HepG2 (cell line): ENCODE measurements around the gene SLC22A23. TPM values are rescaled to one million over a fixed set of nuclear protein-coding genes. Genes with fewer than 3 reads are reported as not detected.

Experiments
- ARNTL ChIP-seq: sonication (generic); formaldehyde crosslinking; IDR thresholded peaks from 2 replicates; pipeline ENCODE4 v1.4.0; 2020; ENCODE audit warnings: mild to moderate bottlenecking, missing genetic modification reagents
- CREM ChIP-seq, 2 experiments: sonication (generic) in 1 of 2; formaldehyde crosslinking in 1 of 2; IDR thresholded peaks; 2 replicates each; pipeline versions ENCODE4 v1.4.0 to v1.6.1; 2016 to 2020; ENCODE audit warnings: antibody characterized with exemption in 1 of 2, mild to moderate bottlenecking in 1 of 2, missing genetic modification reagents in 1 of 2
- HOXA3 ChIP-seq: sonication (generic); formaldehyde crosslinking; IDR thresholded peaks from 2 replicates; pipeline ENCODE4 v1.5.0; 2020; ENCODE audit warnings: missing genetic modification reagents
- MXD4 ChIP-seq: IDR thresholded peaks from 2 replicates; pipeline ENCODE4 v1.6.1; 2016; ENCODE audit warnings: mild to moderate bottlenecking, missing biosample characterization, missing genetic modification reagents
- NFKBIZ ChIP-seq: IDR thresholded peaks from 2 replicates; pipeline ENCODE4 v1.6.1; 2018; ENCODE audit warnings: missing genetic modification reagents, missing compliant biosample characterization
- PAF1 ChIP-seq: IDR thresholded peaks from 2 replicates; pipeline ENCODE4 v1.6.1; 2016; ENCODE audit warnings: missing genetic modification reagents, missing compliant biosample characterization
- PHF8 ChIP-seq: sonication (generic); formaldehyde crosslinking; IDR thresholded peaks from 2 replicates; pipeline ENCODE4 v1.5.0; 2020; ENCODE audit warnings: missing genetic modification reagents
- SRF ChIP-seq: IDR thresholded peaks from 2 replicates; pipeline ENCODE4 v1.6.1; 2011; ENCODE audit warnings: mild to moderate bottlenecking, low read depth, low read length, moderate library complexity
- TCF7L2 ChIP-seq: IDR thresholded peaks from 2 replicates; pipeline ENCODE4 v1.6.1; 2011; ENCODE audit warnings: mild to moderate bottlenecking, low read depth, low read length, moderate library complexity
- XRCC5 ChIP-seq: fragments of 200-400 bp; formaldehyde crosslinking; optimal IDR thresholded peaks from 2 replicates; pipeline ENCODE3; 2017; ENCODE audit warnings: mild to moderate bottlenecking, low read length
- ZMAT3 ChIP-seq: sonication (generic); formaldehyde crosslinking; conservative IDR thresholded peaks from 2 replicates; pipeline ENCODE4 v1.7.0; 2021; ENCODE audit warnings: missing genetic modification reagents
- ZNF20 ChIP-seq: sonication (generic); formaldehyde crosslinking; IDR thresholded peaks from 2 replicates; pipeline ENCODE4 v1.4.0; 2020; ENCODE audit warnings: mild to moderate bottlenecking, moderate library complexity, missing genetic modification reagents
- ZNF547 ChIP-seq: sonication (generic); formaldehyde crosslinking; IDR thresholded peaks from 2 replicates; pipeline ENCODE4 v1.5.1; 2020; ENCODE audit warnings: mild to moderate bottlenecking, missing genetic modification reagents
- ZNF816 ChIP-seq: sonication (generic); formaldehyde crosslinking; IDR thresholded peaks from 2 replicates; pipeline ENCODE4 v1.8.0; 2022; ENCODE audit warnings: missing genetic modification reagents, mild to moderate bottlenecking, borderline replicate concordance
- ZNF841 ChIP-seq: sonication (generic); formaldehyde crosslinking; IDR thresholded peaks from 2 replicates; pipeline ENCODE4 v1.8.1; 2023; ENCODE audit warnings: missing genetic modification reagents, borderline replicate concordance
- ZNF878 ChIP-seq: sonication (generic); formaldehyde crosslinking; IDR thresholded peaks from 2 replicates; pipeline ENCODE4 v1.8.1; 2023; ENCODE audit warnings: mild to moderate bottlenecking, missing genetic modification reagents, moderate library complexity
- polyA plus RNA-seq, 8 experiments: library from polyadenylated mRNA; depleted of rRNA in 3 of 8; stranded (reverse) in 7 of 8; unstranded in 1 of 8; fragments of >200 nt; fragmentation: Illumina TruSeq in 4 of 8; extraction: Trizol in 4 of 8; gene quantifications; 2 replicates each; pipeline versions ENCODE4 v1.2.1 to v1.2.3, GENCODE V29; 2011 to 2016; ENCODE audit warnings: low read depth in 4 of 8, missing spikeins in 1 of 8, mixed read lengths in 1 of 8; ENCODE audit not compliant: insufficient read depth in 1 of 8
- total RNA-seq, 5 experiments: library from RNA; depleted of rRNA; stranded (reverse); fragments of >200 nt; fragmentation: Illumina TruSeq; extraction: Trizol; gene quantifications; 2 replicates each; pipeline ENCODE4 v1.2.3, GENCODE V29; 2016; ENCODE audit warnings: low read depth in 1 of 5
- TF ChIP-seq, protein P1 (sequence below): IDR thresholded peaks from 2 replicates; pipeline ENCODE4 v1.6.1; 2016; ENCODE audit warnings: missing genetic modification reagents, missing compliant biosample characterization
- TF ChIP-seq, protein P2 (sequence below): sonication (generic); formaldehyde crosslinking; IDR thresholded peaks from 2 replicates; pipeline ENCODE4 v1.8.1; 2023; ENCODE audit warnings: mild to moderate bottlenecking, moderate library complexity, missing genetic modification reagents
- TF ChIP-seq, protein P3 (sequence below), 2 experiments: sonication (generic) in 1 of 2; formaldehyde crosslinking in 1 of 2; IDR thresholded peaks; 2 replicates each; pipeline versions ENCODE4 v1.4.0 to v1.6.1; 2018 to 2020; ENCODE audit warnings: missing genetic modification reagents in 2 of 2, borderline replicate concordance in 1 of 2, low read depth in 1 of 2, mild to moderate bottlenecking in 1 of 2, missing biosample characterization in 1 of 2
- TF ChIP-seq, protein P4 (sequence below), 2 experiments: sonication (generic) in 1 of 2; formaldehyde crosslinking in 1 of 2; IDR thresholded peaks; 2 replicates each; pipeline versions ENCODE4 v1.4.0 to v1.6.1; 2016 to 2020; ENCODE audit warnings: borderline replicate concordance in 1 of 2, low read depth in 1 of 2, mild to moderate bottlenecking in 1 of 2, missing genetic modification reagents in 1 of 2

The SLC22A23 gene
- total and polyA plus RNA-seq, 2 of the 13 experiments (the other 11 are each of a cell fraction or from before 2014, with no cell fraction given) = 11.8 to 17.5 TPM

DNA sequence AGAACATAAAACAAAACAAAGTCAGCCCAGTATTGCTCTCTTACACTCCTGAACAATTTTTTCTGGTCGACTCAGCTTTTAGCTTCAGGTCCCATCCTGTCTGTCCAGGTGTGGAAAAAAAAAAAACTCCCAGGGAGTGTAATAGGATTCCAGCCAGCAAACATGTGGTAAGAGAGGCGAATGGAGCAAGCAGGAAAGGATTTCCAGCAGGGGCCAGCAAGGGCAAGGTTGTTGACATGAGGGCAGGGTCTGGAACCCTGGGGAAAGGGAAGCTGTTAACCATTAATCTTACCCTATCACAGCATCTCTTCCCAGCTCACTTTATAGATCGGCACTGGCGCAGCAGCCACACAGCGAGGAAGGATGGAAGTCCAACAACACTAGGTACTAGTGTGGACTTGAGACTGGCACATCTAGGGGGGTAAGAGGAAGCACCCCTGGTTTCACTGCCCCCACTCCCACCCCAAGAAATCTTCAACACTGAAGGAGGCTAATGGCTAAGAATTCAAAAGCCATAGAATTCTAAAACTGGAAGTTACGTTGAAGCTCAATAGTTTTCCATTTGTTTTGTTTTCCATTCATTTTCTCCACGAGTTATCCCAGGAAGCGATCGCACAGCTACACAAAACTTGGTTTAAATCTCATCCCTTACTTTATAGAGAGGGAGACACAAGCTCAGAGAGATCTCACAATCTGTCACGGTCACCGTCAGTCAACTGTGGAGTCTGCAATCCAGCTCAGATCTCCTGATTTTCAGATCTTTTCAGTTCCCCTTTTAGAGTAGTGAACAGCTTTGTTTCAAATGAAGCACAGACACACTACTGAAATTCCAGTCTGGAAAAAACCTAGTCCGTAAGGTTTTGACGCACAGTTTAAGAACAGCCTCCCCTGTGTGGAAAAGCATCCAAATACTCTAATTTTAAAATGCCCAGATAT is 53.3 kb downstream of the SLC22A23 start (continued):
- peak; percentile 93 for TF ChIP-seq ZNF878
- TF ChIP-seq, protein P1, sequence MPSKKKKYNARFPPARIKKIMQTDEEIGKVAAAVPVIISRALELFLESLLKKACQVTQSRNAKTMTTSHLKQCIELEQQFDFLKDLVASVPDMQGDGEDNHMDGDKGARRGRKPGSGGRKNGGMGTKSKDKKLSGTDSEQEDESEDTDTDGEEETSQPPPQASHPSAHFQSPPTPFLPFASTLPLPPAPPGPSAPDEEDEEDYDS = peak; percentile 97
- TF ChIP-seq, protein P2, sequence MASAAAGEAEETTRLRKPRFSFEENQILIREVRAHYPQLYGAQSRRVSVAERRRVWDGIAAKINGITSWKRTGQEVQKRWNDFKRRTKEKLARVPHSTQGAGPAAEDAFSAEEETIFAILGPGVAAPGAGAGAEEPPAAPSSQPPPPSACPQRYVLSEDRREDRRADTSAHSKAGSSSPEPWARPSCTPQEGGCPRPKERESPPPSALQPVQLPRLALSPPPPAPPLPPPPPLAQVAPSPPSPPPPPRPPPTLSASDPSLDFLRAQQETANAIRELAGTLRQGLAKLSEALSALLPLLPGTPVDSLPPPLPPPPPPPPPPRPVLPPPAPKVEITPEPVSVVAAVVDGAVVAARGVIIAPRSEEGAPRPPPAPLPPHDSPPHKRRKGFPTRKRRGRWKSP (CRISPR knock-in tag) = peak; percentile 79; the same call in 1 of the 2 replicates
- TF ChIP-seq MXD4 (CRISPR knock-in tag) = peak; percentile 83
- TF ChIP-seq ZNF816 = peak; percentile 94; the same call in 1 of the 2 replicates
- TF ChIP-seq ARNTL (CRISPR knock-in tag) = peak; percentile 92
- 0 out of 2 replicates have a peak, but pooled peaks have one; percentile 1 for TF ChIP-seq SRF
- peak; percentile 92 for TF ChIP-seq ZMAT3 (CRISPR knock-in tag)
- no peak; the same call in 1 of the 2 replicates for TF ChIP-seq ZNF547 (CRISPR knock-in tag)
- peak; percentile 78 for TF ChIP-seq NFKBIZ
- TF ChIP-seq, protein P3, sequence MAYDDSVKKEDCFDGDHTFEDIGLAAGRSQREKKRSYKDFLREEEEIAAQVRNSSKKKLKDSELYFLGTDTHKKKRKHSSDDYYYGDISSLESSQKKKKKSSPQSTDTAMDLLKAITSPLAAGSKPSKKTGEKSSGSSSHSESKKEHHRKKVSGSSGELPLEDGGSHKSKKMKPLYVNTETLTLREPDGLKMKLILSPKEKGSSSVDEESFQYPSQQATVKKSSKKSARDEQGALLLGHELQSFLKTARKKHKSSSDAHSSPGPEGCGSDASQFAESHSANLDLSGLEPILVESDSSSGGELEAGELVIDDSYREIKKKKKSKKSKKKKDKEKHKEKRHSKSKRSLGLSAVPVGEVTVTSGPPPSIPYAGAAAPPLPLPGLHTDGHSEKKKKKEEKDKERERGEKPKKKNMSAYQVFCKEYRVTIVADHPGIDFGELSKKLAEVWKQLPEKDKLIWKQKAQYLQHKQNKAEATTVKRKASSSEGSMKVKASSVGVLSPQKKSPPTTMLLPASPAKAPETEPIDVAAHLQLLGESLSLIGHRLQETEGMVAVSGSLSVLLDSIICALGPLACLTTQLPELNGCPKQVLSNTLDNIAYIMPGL (CRISPR knock-in tag; IDR thresholded peaks at IDR 0.05; ENCODE audit: borderline replicate concordance in 1 of 2, low read depth in 1 of 2) = peak in 1 of 2 experiments; percentile 41; a peak in 1 of 4 replicates
- TF ChIP-seq XRCC5 = peak; percentile 92
- peak; percentile 19; the same call in 1 of the 2 replicates for TF ChIP-seq PHF8 (CRISPR knock-in tag)
- no peak; the same call in 1 of the 2 replicates for TF ChIP-seq PAF1 (CRISPR knock-in tag)
- peak; percentile 90 for TF ChIP-seq CREM (IDR thresholded peaks at IDR 0.05)
- TF ChIP-seq CREM (CRISPR knock-in tag; IDR thresholded peaks at IDR 0.05) = no peak
- TF ChIP-seq HOXA3 (CRISPR knock-in tag) = peak; percentile 95
- no peak for TF ChIP-seq ZNF841
- TF ChIP-seq, protein P4, sequence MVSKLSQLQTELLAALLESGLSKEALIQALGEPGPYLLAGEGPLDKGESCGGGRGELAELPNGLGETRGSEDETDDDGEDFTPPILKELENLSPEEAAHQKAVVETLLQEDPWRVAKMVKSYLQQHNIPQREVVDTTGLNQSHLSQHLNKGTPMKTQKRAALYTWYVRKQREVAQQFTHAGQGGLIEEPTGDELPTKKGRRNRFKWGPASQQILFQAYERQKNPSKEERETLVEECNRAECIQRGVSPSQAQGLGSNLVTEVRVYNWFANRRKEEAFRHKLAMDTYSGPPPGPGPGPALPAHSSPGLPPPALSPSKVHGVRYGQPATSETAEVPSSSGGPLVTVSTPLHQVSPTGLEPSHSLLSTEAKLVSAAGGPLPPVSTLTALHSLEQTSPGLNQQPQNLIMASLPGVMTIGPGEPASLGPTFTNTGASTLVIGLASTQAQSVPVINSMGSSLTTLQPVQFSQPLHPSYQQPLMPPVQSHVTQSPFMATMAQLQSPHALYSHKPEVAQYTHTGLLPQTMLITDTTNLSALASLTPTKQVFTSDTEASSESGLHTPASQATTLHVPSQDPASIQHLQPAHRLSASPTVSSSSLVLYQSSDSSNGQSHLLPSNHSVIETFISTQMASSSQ (IDR thresholded peaks at IDR 0.05; ENCODE audit: low read depth) = peak; percentile 100
- TF ChIP-seq, protein P4 (CRISPR knock-in tag; IDR thresholded peaks at IDR 0.05; ENCODE audit: borderline replicate concordance) = peak; percentile 100
- TF ChIP-seq TCF7L2 = no peak
- no peak for TF ChIP-seq ZNF20 (CRISPR knock-in tag)
